Measurements from ENCODE around the gene CDR2L. TPM values are rescaled to one million over a fixed set of nuclear protein-coding genes. Genes with fewer than 3 reads are reported as not detected.
A peak's percentile ranks its signal among the peaks of the same experiment; 100 is the strongest.

Gene CDR2L
- total RNA-seq, 4 donors from 2014 or later: 1.3 to 3.6 (median 2.6) TPM

DNA sequence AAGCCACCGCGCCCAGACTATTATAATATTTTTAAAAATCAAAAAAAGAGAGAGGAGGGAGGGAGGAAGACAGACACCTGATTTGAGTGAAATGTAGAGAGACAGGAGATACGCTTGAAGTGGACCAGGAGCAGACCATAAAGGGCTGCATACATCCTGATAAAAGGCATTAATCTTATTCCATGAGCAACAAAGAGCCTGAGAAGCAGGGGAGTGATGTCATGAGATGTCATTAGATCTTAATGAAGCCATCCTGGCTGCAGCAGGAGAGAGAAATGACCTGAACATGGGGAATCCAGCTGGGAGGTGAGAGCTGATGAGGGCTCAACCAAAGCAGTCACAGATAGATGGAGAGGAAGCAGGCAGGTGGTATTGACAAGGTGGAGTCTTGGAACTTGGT lies 9.6 kb upstream of the CDR2L start:
- intact Hi-C loops (cut with DNase I; ENCODE audit: low total_unique reads): no loop called here
- no peak for ATAC-seq
- Histone ChIP-seq H3K27ac (no peak overlapping the region), H3K36me3 (no peaks in the 10 kb centered on the region), H3K4me1 (peaks cover 6 to 13% of the 10 kb centered on the region in 2 donors), H3K9me3 (no peaks in the 10 kb centered on the region), H3K27me3 (peaks cover 3 to 23% (median 14%) of the 10 kb centered on the region in 3 donors), H3K4me3 (no peak overlapping the region)
- in situ Hi-C loops (cut with MboI; ENCODE audit: low sequenced_read_pairs in 4 of 4): no loop called here
- TF ChIP-seq, protein P1, sequence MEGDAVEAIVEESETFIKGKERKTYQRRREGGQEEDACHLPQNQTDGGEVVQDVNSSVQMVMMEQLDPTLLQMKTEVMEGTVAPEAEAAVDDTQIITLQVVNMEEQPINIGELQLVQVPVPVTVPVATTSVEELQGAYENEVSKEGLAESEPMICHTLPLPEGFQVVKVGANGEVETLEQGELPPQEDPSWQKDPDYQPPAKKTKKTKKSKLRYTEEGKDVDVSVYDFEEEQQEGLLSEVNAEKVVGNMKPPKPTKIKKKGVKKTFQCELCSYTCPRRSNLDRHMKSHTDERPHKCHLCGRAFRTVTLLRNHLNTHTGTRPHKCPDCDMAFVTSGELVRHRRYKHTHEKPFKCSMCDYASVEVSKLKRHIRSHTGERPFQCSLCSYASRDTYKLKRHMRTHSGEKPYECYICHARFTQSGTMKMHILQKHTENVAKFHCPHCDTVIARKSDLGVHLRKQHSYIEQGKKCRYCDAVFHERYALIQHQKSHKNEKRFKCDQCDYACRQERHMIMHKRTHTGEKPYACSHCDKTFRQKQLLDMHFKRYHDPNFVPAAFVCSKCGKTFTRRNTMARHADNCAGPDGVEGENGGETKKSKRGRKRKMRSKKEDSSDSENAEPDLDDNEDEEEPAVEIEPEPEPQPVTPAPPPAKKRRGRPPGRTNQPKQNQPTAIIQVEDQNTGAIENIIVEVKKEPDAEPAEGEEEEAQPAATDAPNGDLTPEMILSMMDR (IDR thresholded peaks at IDR 0.05 in 4 of 5, conservative IDR thresholded peaks at IDR 0.05 in 1 of 5): no peak
- DNase-seq: no peak

DNA sequence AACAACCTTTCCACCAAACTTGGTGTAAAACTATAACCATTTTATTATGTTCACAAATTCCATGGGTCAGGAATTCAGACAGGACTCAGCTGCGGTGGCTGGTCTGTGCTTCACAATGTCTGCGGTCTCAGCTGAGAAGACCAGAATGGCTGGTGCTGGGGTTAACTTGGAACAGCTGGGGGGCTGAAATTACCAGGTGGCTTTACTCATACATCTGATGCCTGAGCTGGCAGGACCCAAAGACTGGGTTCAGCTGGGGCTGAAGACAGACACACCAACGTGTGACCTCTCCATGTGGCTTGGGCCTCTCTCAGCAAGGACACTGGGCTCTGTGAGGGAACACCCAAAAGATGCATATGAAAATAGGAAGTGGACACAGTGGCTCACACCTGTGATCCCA lies 9.2 kb upstream of the CDR2L start:
- Histone ChIP-seq H3K4me1 (peaks cover 6 to 13% of the 10 kb centered on the region in 2 donors), H3K27ac (no peak overlapping the region), H3K36me3 (no peaks in the 10 kb centered on the region), H3K4me3 (no peak overlapping the region), H3K27me3 (peaks cover 3 to 23% (median 10%) of the 10 kb centered on the region in 3 donors), H3K9me3 (no peaks in the 10 kb centered on the region)
- TF ChIP-seq POLR2A (IDR thresholded peaks at IDR 0.05): no peak
- TF ChIP-seq, protein P1 (IDR thresholded peaks at IDR 0.05 in 4 of 5, conservative IDR thresholded peaks at IDR 0.05 in 1 of 5): no peak
- DNase-seq: no peak
- in situ Hi-C loops (cut with MboI; ENCODE audit: low sequenced_read_pairs in 4 of 4) (no loop called here), intact Hi-C loops (cut with DNase I; ENCODE audit: low total_unique reads) (no loop called here)
- ATAC-seq: no peak

DNA sequence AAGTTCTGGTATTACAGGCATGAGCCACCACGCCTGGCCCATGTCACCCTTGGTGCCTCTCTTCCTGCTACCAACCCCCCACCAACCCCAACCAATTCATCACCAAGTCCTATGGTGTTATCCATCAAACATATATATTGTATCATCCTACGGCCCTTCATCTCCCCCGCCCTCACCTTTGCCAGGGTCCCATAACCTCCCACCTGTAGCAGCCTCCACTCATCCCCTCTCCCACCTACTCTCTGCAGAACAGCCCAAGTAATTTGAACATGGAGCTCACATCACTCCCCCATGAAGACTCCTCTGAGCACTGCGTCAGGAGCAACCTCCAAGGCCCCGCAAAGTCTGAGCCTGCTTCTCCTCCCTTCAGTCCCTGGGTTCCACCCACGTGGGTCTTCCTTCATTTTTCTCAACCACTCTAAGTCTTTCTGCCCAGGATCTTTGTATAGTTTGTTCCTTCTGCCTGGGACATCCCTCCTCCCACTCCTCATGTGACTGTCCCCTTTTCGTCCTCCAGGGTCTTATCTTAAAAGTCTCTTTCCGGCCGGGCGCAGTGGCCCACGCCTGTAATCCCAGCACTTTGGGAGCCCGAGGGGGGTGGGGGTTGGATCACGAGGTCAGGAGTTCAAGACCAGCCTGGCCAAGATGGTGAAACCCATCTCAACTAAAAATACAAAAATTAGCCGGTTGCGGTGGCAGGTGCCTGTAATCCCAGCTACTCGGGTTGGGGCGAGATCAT lies 7.9 kb upstream of the CDR2L start:
- no peak for ATAC-seq
- H3K4me3 ChIP-seq: no peak overlapping the region
- TF ChIP-seq, protein P1 (IDR thresholded peaks at IDR 0.05 in 4 of 5, conservative IDR thresholded peaks at IDR 0.05 in 1 of 5): no peak
- TF ChIP-seq POLR2A (IDR thresholded peaks at IDR 0.05): no peak
- H3K27me3 ChIP-seq: peaks cover 0 to 24% (median 5%) of the 10 kb centered on the region in 3 donors
- no peaks in the 10 kb centered on the region for H3K9me3 ChIP-seq
- H3K27ac ChIP-seq: no peak overlapping the region
- H3K4me1 ChIP-seq: peaks cover 6 to 13% of the 10 kb centered on the region in 2 donors
- intact Hi-C loops (cut with DNase I; ENCODE audit: low total_unique reads) (no loop called here), in situ Hi-C loops (cut with MboI; ENCODE audit: low sequenced_read_pairs in 4 of 4) (no loop called here)
- no peaks in the 10 kb centered on the region for H3K36me3 ChIP-seq
- DNase-seq: no peak

DNA sequence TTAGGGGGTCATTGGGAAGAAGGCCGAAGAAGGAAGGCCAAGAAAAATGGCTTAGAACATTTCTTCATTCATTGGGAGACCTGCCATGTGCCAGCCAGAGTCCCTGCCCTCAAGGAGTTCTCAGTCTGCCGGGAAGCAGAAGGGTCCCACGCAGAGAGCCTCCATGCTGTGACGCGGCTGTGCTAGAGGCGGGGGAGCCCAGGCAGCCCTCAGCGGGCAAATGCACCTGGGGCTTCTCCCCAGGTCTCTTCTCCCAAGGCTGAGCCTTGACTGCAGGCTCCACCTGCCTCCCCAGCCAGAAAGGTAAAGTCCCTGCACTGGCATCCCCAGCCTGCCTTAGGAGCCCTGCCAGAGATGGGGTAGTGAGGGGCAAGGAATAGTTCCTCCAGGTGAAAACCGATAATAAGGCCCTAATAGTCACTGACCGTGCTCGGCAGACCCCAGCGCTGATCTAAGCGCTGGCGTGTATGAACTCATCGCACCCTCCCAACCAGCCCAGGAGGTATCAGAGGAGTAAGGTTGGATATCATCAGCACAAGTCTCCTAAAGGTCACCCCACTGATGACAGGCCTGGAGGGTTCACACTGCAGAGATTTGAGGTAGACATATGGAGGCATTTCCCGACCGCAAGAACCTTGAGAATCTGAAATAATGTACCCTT lies 6.0 kb upstream of the CDR2L start:
- ATAC-seq (peak in 1 of 2 donors; percentile 19), DNase-seq (no peak)
- H3K27me3 ChIP-seq: peaks cover 3 to 24% (median 9%) of the 10 kb centered on the region in 3 donors
- peaks cover 6 to 13% of the 10 kb centered on the region in 2 donors for H3K4me1 ChIP-seq
- TF ChIP-seq, protein P1 (IDR thresholded peaks at IDR 0.05 in 4 of 5, conservative IDR thresholded peaks at IDR 0.05 in 1 of 5): no peak
- TF ChIP-seq POLR2A (IDR thresholded peaks at IDR 0.05): no peak
- in situ Hi-C loops (cut with MboI; ENCODE audit: low sequenced_read_pairs in 4 of 4) (no loop called here), intact Hi-C loops (cut with DNase I; ENCODE audit: low total_unique reads) (no loop called here)
- peak overlapping the region; percentile 59 to 65 (median 62) for H3K4me3 ChIP-seq
- no peaks in the 10 kb centered on the region for H3K36me3 ChIP-seq
- peak overlapping the region; percentile 66 to 79 (median 77) for H3K27ac ChIP-seq
- no peaks in the 10 kb centered on the region for H3K9me3 ChIP-seq

Measured in gastrocnemius medialis (tissue), 4 donors.